Measurements from ENCODE around the gene NMNAT3. TPM values are rescaled to one million over a fixed set of nuclear protein-coding genes. Genes with fewer than 3 reads are reported as not detected.

Gene NMNAT3
- total RNA-seq, 1 donor from 2014 or later: 1.6 TPM

GRCh38 chr3:139611528-139611927 lies 66.2 kb downstream of the NMNAT3 start:
- DNase-seq (ENCODE audit: low read depth): no peak
- H3K4me3 ChIP-seq (ENCODE audit: low read depth, low read length): no peak overlapping the region
- TF ChIP-seq CTCF (conservative IDR thresholded peaks at IDR 0.05; ENCODE audit: low read depth, low read length): no peak

GRCh38 chr3:139610886-139611285 lies 66.9 kb downstream of the NMNAT3 start:
- TF ChIP-seq CTCF (conservative IDR thresholded peaks at IDR 0.05; ENCODE audit: low read depth, low read length): no peak
- H3K4me3 ChIP-seq (ENCODE audit: low read depth, low read length): no peak overlapping the region
- DNase-seq (ENCODE audit: low read depth): no peak

GRCh38 chr3:139608924-139609323 lies 68.8 kb downstream of the NMNAT3 start:
- no peak for DNase-seq (ENCODE audit: low read depth)
- TF ChIP-seq CTCF (conservative IDR thresholded peaks at IDR 0.05; ENCODE audit: low read depth, low read length): no peak
- H3K4me3 ChIP-seq (ENCODE audit: low read depth, low read length): no peak overlapping the region

- no peak for TF ChIP-seq CTCF (conservative IDR thresholded peaks at IDR 0.05; ENCODE audit: low read depth, low read length)
- no peak for DNase-seq (ENCODE audit: low read depth)
Observed at GRCh38 chr3:139608108-139608380, 69.7 kb downstream of the NMNAT3 start.

GRCh38 chr3:139607257-139608107 lies 70.3 kb downstream of the NMNAT3 start:
- no peak overlapping the region for H3K4me3 ChIP-seq (ENCODE audit: low read depth, low read length)
- DNase-seq (ENCODE audit: low read depth): no peak
- TF ChIP-seq CTCF (conservative IDR thresholded peaks at IDR 0.05; ENCODE audit: low read depth, low read length): no peak

More at GRCh38 chr3:139608108-139608380, 69.7 kb downstream of the NMNAT3 start:
- H3K4me3 ChIP-seq (ENCODE audit: low read depth, low read length): no peak overlapping the region

GRCh38 chr3:139602003-139602402 lies 75.8 kb downstream of the NMNAT3 start:
- no peak for TF ChIP-seq CTCF (conservative IDR thresholded peaks at IDR 0.05; ENCODE audit: low read depth, low read length)
- no peak for DNase-seq (ENCODE audit: low read depth)
- no peak overlapping the region for H3K4me3 ChIP-seq (ENCODE audit: low read depth, low read length)
